Hepatocyte (in vitro differentiated cells): ENCODE measurements around the gene OR51G2. TPM values are rescaled to one million over a fixed set of nuclear protein-coding genes. Genes with fewer than 3 reads are reported as not detected.
"Not testable (repeated sequence)": the region's sequence is repeated elsewhere in the genome, so short reads cannot be mapped to it uniquely, and the experiment has no call there.

ENCODE experiments used
- DNase-seq: peaks from one replicate; pipeline ENCODE4 v3.0.0-alpha.2; 2016; ENCODE audit warnings: low spot score
- H2AFZ ChIP-seq: fragments of 200-600 bp; sonication (generic); 2 replicates; pipeline ENCODE4 v1.6.0; 2016; ENCODE audit warnings: antibody characterized with exemption, mild to moderate bottlenecking
- H3K27ac ChIP-seq: fragments of 200-600 bp; sonication (generic); 2 replicates; pipeline ENCODE4 v1.5.1; 2016; ENCODE audit warnings: mild to moderate bottlenecking
- H3K27me3 ChIP-seq: fragments of 200-600 bp; sonication (generic); 2 replicates; pipeline ENCODE4 v1.6.1; 2016
- H3K36me3 ChIP-seq: fragments of 200-600 bp; sonication (generic); replicated peaks from 2 replicates; pipeline ENCODE4 v1.5.1; 2016; ENCODE audit warnings: low read depth; ENCODE audit not compliant: insufficient read depth
- H3K4me1 ChIP-seq: fragments of 200-600 bp; sonication (generic); 2 replicates; pipeline ENCODE4 v1.5.1; 2016; ENCODE audit warnings: mild to moderate bottlenecking, moderate library complexity; ENCODE audit not compliant: insufficient read depth
- H3K4me2 ChIP-seq: fragments of 200-600 bp; sonication (generic); 2 replicates; pipeline ENCODE4 v1.6.0; 2016
- H3K4me3 ChIP-seq: fragments of 200-600 bp; sonication (generic); 2 replicates; pipeline ENCODE4 v1.5.1; 2016; ENCODE audit warnings: mild to moderate bottlenecking
- H3K79me2 ChIP-seq: fragments of 200-600 bp; sonication (generic); 2 replicates; pipeline ENCODE4 v1.6.0; 2017; ENCODE audit warnings: mild to moderate bottlenecking
- H3K9me2 ChIP-seq: fragments of 200-600 bp; sonication (generic); replicated peaks from 2 replicates; pipeline ENCODE4 v1.6.0; 2017; ENCODE audit warnings: mild to moderate bottlenecking; ENCODE audit not compliant: insufficient read depth
- H3K9me3 ChIP-seq: fragments of 200-600 bp; sonication (generic); 2 replicates; pipeline ENCODE4 v1.5.1; 2016; ENCODE audit warnings: low read depth, mild to moderate bottlenecking
- H4K20me1 ChIP-seq: fragments of 200-600 bp; sonication (generic); 2 replicates; pipeline ENCODE4 v1.6.0; 2016; ENCODE audit warnings: mild to moderate bottlenecking; ENCODE audit not compliant: insufficient read depth, poor library complexity, severe bottlenecking
- CTCF ChIP-seq: fragments of 200-600 bp; sonication (generic); IDR thresholded peaks from 2 replicates; pipeline ENCODE4 v1.5.1; 2016; ENCODE audit warnings: antibody characterized with exemption, mild to moderate bottlenecking; ENCODE audit not compliant: poor library complexity
- EZH2 ChIP-seq: fragments of 200-600 bp; sonication (generic); IDR thresholded peaks from 2 replicates; pipeline ENCODE4 v1.6.1; 2016; ENCODE audit warnings: antibody characterized with exemption, mild to moderate bottlenecking, borderline replicate concordance
- EZH2phosphoT487 ChIP-seq: fragments of 200-600 bp; sonication (generic); IDR thresholded peaks from one replicate; pipeline ENCODE4 v1.6.1; 2018; ENCODE audit warnings: antibody characterized with exemption, mild to moderate bottlenecking, low read depth, moderate library complexity; ENCODE audit not compliant: unreplicated experiment, severe bottlenecking
- WGBS: methylation state at CpG from one replicate; pipeline ENCODE4 v1.1.6; 2016; ENCODE audit warnings: low lambda C conversion rate; ENCODE audit errors: missing lambda C conversion rate; 5-methylcytosine and 5-hydroxymethylcytosine counted together
- polyA plus RNA-seq: library from polyadenylated mRNA; unstranded; fragments of >200 nt; fragmentation: Nextera tagmentation; extraction: Ambion mirVana; gene quantifications from 2 replicates; pipeline ENCODE4 v1.2.1, GENCODE V29; 2016
- total RNA-seq: library from RNA; depleted of rRNA; stranded (reverse); fragments of >200 nt; gene quantifications from 2 replicates; pipeline ENCODE4 v1.2.3, GENCODE V29; 2014

The OR51G2 gene, protein sequence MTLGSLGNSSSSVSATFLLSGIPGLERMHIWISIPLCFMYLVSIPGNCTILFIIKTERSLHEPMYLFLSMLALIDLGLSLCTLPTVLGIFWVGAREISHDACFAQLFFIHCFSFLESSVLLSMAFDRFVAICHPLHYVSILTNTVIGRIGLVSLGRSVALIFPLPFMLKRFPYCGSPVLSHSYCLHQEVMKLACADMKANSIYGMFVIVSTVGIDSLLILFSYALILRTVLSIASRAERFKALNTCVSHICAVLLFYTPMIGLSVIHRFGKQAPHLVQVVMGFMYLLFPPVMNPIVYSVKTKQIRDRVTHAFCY
- not detected in 2 replicates for total RNA-seq
- not detected in 2 replicates for polyA plus RNA-seq

DNA sequence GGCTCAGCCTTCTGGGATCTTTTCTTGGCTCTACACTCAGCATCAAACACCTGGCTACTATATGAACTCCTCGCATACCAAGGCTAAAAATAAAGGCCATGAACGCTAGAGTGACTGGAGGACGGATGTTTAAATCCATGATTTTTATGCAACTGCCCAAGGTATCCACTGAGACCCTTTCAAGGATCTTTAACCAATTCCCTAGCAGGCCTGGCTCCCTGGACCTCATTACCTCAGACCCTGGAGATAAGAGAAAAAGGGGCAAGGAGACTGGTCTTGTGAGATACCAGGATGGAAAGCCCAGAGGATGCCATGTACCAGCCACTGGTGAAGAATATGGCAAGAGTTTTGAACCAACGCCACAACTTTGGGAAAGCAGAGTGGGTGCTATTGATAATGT lies at the start of gene OR51G2:
Gene OR51G2 (minus strand): TSS at position 101 of the 400 bp plus-strand sequence. CDS start 3,687 bp downstream, outside the sequence.
- WGBS = 87% methylated on average over 4 of the region's 4 CpGs
- no peak within 1 kb of the TSS for H3K4me3 ChIP-seq
- H3K9me3 ChIP-seq = no peaks in the 10 kb centered on the region
- H3K27ac ChIP-seq = no peak within 1 kb of the TSS
- no peak within 1 kb of the TSS for H2AFZ ChIP-seq
- no peaks in the 10 kb centered on the region for H3K36me3 ChIP-seq
- DNase-seq = no peak
- H3K27me3 ChIP-seq = no peaks in the 10 kb centered on the region
- no peaks in the 10 kb centered on the region for H3K9me2 ChIP-seq
- TF ChIP-seq EZH2phosphoT487 (no peak), CTCF (no peak), EZH2 (no peak)
- H3K4me1 ChIP-seq = no peaks in the 10 kb centered on the region
- H3K4me2 ChIP-seq = no peak within 1 kb of the TSS
- H3K79me2 ChIP-seq = no peaks in the 10 kb centered on the region
- no peaks in the 10 kb centered on the region for H4K20me1 ChIP-seq

DNA sequence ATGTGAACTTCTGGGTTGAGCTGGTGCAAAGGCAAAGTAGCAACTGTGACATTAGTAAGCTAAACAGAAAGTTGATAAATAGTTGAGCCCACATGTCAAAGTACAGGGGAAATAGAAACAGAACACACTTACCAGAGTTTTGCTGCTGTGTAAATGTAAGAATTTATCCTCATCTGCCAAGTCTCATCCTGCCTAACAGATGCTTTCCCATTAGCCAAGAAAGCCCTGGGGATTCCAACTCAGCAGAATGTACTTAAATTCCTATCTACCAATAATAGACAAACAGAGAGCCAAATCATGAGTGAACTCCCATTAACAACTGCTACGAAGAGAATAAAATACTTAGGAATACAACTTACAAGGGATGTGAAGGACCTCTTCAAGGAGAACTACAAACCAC lies 43.7 kb upstream of the OR51G2 start:
- no peaks in the 10 kb centered on the region for H3K4me1 ChIP-seq
- no peaks in the 10 kb centered on the region for H3K79me2 ChIP-seq
- no peaks in the 10 kb centered on the region for H3K27me3 ChIP-seq
- H3K27ac ChIP-seq = no peak overlapping the region
- no peaks in the 10 kb centered on the region for H3K9me3 ChIP-seq
- no peak overlapping the region for H3K4me2 ChIP-seq
- no peak overlapping the region for H2AFZ ChIP-seq
- no peaks in the 10 kb centered on the region for H3K9me2 ChIP-seq
- WGBS = 71% methylated on average over 1 of the region's 1 CpG
- DNase-seq = no peak
- no peaks in the 10 kb centered on the region for H4K20me1 ChIP-seq
- H3K36me3 ChIP-seq = no peaks in the 10 kb centered on the region
- TF ChIP-seq CTCF (no peak), EZH2 (no peak), EZH2phosphoT487 (no peak)
- H3K4me3 ChIP-seq = no peak overlapping the region

DNA sequence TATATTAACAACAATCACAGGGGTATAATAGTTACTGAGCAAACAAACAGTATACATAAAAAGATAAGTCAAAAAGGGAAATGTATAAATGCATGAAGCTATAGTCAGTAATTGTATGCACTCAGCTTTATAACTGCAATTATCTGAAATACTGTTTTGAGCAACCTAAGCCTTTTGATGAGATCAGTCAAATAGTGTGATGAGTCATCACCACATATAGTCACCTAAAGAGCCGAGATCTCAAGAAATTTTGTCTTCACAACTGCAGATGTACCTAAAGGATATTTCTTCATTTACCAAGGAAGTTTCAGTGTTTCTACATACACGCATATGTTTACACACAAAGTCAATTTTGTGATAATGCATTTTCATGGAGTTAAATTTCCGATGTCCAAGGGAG lies 41.7 kb upstream of the OR51G2 start:
- Histone ChIP-seq H3K79me2 (no peaks in the 10 kb centered on the region), H3K4me1 (no peaks in the 10 kb centered on the region), H4K20me1 (no peaks in the 10 kb centered on the region), H2AFZ (no peak overlapping the region), H3K9me2 (no peaks in the 10 kb centered on the region), H3K36me3 (no peaks in the 10 kb centered on the region), H3K27me3 (no peaks in the 10 kb centered on the region), H3K9me3 (no peaks in the 10 kb centered on the region), H3K27ac (no peak overlapping the region), H3K4me3 (no peak overlapping the region), H3K4me2 (no peak overlapping the region)
- TF ChIP-seq EZH2phosphoT487 (no peak), EZH2 (no peak)
- no peak for DNase-seq
- 79% methylated on average over 3 of the region's 3 CpGs for WGBS

GRCh38 chr11:4957396-4957795 lies 38.2 kb upstream of the OR51G2 start:
- Histone ChIP-seq H3K27ac (no peak overlapping the region), H3K27me3 (no peaks in the 10 kb centered on the region), H3K4me3 (no peak overlapping the region), H3K79me2 (no peaks in the 10 kb centered on the region), H4K20me1 (no peaks in the 10 kb centered on the region), H3K4me1 (no peaks in the 10 kb centered on the region), H3K9me3 (no peaks in the 10 kb centered on the region), H2AFZ (no peak overlapping the region), H3K9me2 (no peaks in the 10 kb centered on the region), H3K4me2 (no peak overlapping the region), H3K36me3 (no peaks in the 10 kb centered on the region)
- 91% methylated on average over 4 of the region's 4 CpGs for WGBS
- TF ChIP-seq EZH2 (no peak), EZH2phosphoT487 (no peak), CTCF (no peak)
- no peak for DNase-seq

GRCh38 chr11:4955613-4956012 lies 36.5 kb upstream of the OR51G2 start, which contains the start of gene OR51A2:
TSS of gene OR51A2 (minus strand) at chr11:4955713. CDS start at chr11:4955713, 0 bp downstream.
- not testable (repeated sequence) for H3K27ac ChIP-seq, H3K79me2 ChIP-seq, H3K9me2 ChIP-seq, H3K27me3 ChIP-seq, H3K36me3 ChIP-seq, H3K4me1 ChIP-seq, H4K20me1 ChIP-seq, H2AFZ ChIP-seq, H3K4me2 ChIP-seq, H3K9me3 ChIP-seq, H3K4me3 ChIP-seq, DNase-seq
- 76% methylated on average over 2 of the region's 2 CpGs for WGBS
